GM21723 (cell line): ENCODE measurements around the gene ANKS1A.

Experiments
- ATAC-seq: cut with Tn5 transposase; IDR thresholded peaks from one replicate; pipeline ENCODE4 v1.9.1; 2021; ENCODE audit warnings: mild to moderate bottlenecking, moderate library complexity; ENCODE audit not compliant: unreplicated experiment

Gene ANKS1A

GRCh38 chr6:35080016-35080680 is 191.1 kb downstream of the ANKS1A start:
- ATAC-seq = no peak

- no peak for ATAC-seq
These were observed 191.9 kb downstream of the ANKS1A start for GRCh38 chr6:35080821-35081425.

- no peak for ATAC-seq
These were observed 192.4 kb downstream of the ANKS1A start for GRCh38 chr6:35081426-35081851.

- ATAC-seq = no peak
These were observed 193.1 kb downstream of the ANKS1A start for GRCh38 chr6:35082046-35082732.

- no peak for ATAC-seq
These were observed 193.8 kb downstream of the ANKS1A start for GRCh38 chr6:35082733-35083403.

GRCh38 chr6:35083507-35083906 is 194.5 kb downstream of the ANKS1A start:
- no peak for ATAC-seq

GRCh38 chr6:35084041-35084491 is 195.0 kb downstream of the ANKS1A start:
- no peak for ATAC-seq

- no peak for ATAC-seq
These were observed 195.6 kb downstream of the ANKS1A start for GRCh38 chr6:35084511-35085203.

GRCh38 chr6:35085359-35086281 is 196.6 kb downstream of the ANKS1A start:
- ATAC-seq = no peak

GRCh38 chr6:35086282-35086632 is 197.2 kb downstream of the ANKS1A start:
- no peak for ATAC-seq

GRCh38 chr6:35086636-35087360 is 197.7 kb downstream of the ANKS1A start:
- no peak for ATAC-seq

GRCh38 chr6:35087361-35088280 is 198.6 kb downstream of the ANKS1A start:
- no peak for ATAC-seq

GRCh38 chr6:35088281-35089215 is 199.5 kb downstream of the ANKS1A start:
- ATAC-seq = no peak

- ATAC-seq = no peak
These were observed 200.3 kb downstream of the ANKS1A start for GRCh38 chr6:35089216-35089934.

GRCh38 chr6:35089935-35090505 is 201.0 kb downstream of the ANKS1A start:
- no peak for ATAC-seq

- no peak for ATAC-seq
These were observed 201.7 kb downstream of the ANKS1A start for GRCh38 chr6:35090734-35091133.
